HTR-8/SVneo (cell line): ENCODE data around the gene SLX9.
"Not testable (repeated sequence)": the region's sequence is repeated elsewhere in the genome, so short reads cannot be mapped to it uniquely, and the experiment has no call there.

Experiments used
- DNase-seq: peaks from one replicate; pipeline ENCODE4 v3.0.0; 2011; ENCODE audit warnings: low spot score, mixed read lengths; ENCODE audit not compliant: insufficient read length
- FAIRE-seq: peaks from 2 replicates; lab custom pipeline; 2011; peaks lifted over from hg19 to GRCh38; lab: Jason Lieb, UNC

SLX9 gene

GRCh38 chr21:45024516-45024915 lies 84.7 kb downstream of the SLX9 start:
- not testable (repeated sequence) for FAIRE-seq

DNA sequence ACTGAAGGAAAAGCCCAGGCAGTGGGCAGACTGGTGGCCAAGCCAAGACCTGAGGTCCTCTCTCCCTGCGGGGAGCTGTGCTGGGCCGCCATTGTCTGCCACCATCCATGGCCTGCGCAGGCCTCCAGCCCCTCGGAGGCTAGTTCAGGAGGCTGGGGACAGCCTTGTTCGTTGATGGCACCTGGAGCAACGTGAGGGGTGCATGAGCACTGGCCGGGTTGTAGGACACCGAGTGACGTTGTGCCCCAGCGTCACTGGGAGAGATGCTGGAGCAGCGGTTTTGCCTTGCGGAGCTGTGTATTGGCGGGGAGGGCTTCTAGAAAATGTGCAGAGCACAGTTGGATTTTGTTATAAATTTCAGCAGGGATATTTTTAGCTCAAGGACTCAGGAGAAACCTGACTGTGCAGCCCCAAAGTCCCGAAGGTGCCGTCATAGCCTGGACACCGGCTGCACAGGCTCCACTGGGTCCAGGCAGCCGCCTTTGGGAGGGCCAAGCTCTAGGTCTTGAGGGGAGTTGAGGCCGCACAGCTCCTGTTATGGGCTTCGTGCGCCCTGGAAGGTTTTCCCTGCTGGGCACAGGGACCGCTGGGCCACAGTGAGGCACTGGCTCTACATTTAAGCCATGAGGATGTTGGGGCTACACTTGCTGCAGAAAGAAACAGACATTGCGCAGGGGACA lies 86.4 kb downstream of the SLX9 start:
- FAIRE-seq: no peak
- no peak for DNase-seq

More at GRCh38 chr21:45024516-45024915, 84.7 kb downstream of the SLX9 start:
- DNase-seq: not testable (repeated sequence)
